GM12878 (cell line): ENCODE data around the gene CCDC71L. TPM values are rescaled to one million over a fixed set of nuclear protein-coding genes. Genes with fewer than 3 reads are reported as not detected.

ENCODE experiments used
- ATAC-seq: fragments of 200-7000 bp; cut with Tn5 transposase; 3 replicates; pipeline ENCODE4 v1.9.1; 2020; ENCODE audit warnings: mild to moderate bottlenecking, moderate library complexity
- BruUV-seq: library from RNA; stranded (reverse); fragments of 400-500 nt; replicated peaks from 2 replicates; lab custom pipeline; 2021; lab: Mats Ljungman, UMichigan
- CTCF ChIA-PET: fragments of 300-600 bp; sonication (Branson Sonifier 250); formaldehyde crosslinking; extraction: SDS; loops from one replicate; lab custom pipeline; 2021; ENCODE audit warnings: inconsistent platforms; lab: Yijun Ruan, JAX
- POLR2A ChIA-PET: fragments of 350-600 bp; formaldehyde crosslinking; extraction: SDS; loops from one replicate; lab custom pipeline; 2021; ENCODE audit warnings: inconsistent platforms; lab: Charles Lee
- RAD21 ChIA-PET: fragments of 300-600 bp; sonication (Branson Sonifier 250); formaldehyde crosslinking; loops from one replicate; lab custom pipeline; 2023; ENCODE audit warnings: antibody characterized with exemption; ENCODE audit not compliant: unreplicated experiment; lab: Charles Lee
- SMC1A ChIA-PET: fragments of 300-600 bp; sonication (Branson Sonifier 250); formaldehyde crosslinking; loops from one replicate; lab custom pipeline; 2023; ENCODE audit not compliant: unreplicated experiment, uncharacterized antibody; lab: Charles Lee
- DNase-seq: peaks from one replicate; pipeline ENCODE4 v3.0.0-alpha.2; 2011; ENCODE audit warnings: low read depth, low spot score
- FAIRE-seq: peaks from 3 replicates; lab custom pipeline; 2011; peaks lifted over from hg19 to GRCh38; lab: Jason Lieb, UNC
- H2AFZ ChIP-seq: 2 replicates; pipeline ENCODE4 v1.6.0; 2011; ENCODE audit warnings: low read depth, low read length, control low read depth; ENCODE audit not compliant: control insufficient read depth
- H3K27ac ChIP-seq: 2 replicates; pipeline ENCODE4 v1.5.1; 2011; ENCODE audit warnings: control low read depth; ENCODE audit not compliant: control insufficient read depth, insufficient read depth
- H3K27me3 ChIP-seq, 2 experiments: replicated peaks in 1 of 2; 2 replicates each; pipeline versions ENCODE4 v1.6.0 to v1.6.1; 2011; ENCODE audit warnings: low read length in 1 of 2; ENCODE audit not compliant: control insufficient read depth in 2 of 2, insufficient read depth in 2 of 2
- H3K36me3 ChIP-seq, 2 experiments: 2 replicates each; pipeline ENCODE4 v1.5.1; 2011; ENCODE audit warnings: low read length in 1 of 2; ENCODE audit not compliant: control insufficient read depth in 2 of 2, insufficient read depth in 2 of 2
- H3K4me1 ChIP-seq: 2 replicates; pipeline ENCODE4 v1.6.1; 2011; ENCODE audit warnings: mild to moderate bottlenecking, low read length, moderate library complexity, mixed read lengths; ENCODE audit not compliant: control insufficient read depth, insufficient read depth
- H3K4me2 ChIP-seq: 2 replicates; pipeline ENCODE4 v1.6.0; 2011; ENCODE audit warnings: control low read depth; ENCODE audit not compliant: control insufficient read depth, insufficient read depth
- H3K4me3 ChIP-seq: fragments of 200-600 bp; sonication (generic); 2 replicates; pipeline ENCODE4 v1.5.1; 2016
- H3K79me2 ChIP-seq: 2 replicates; pipeline ENCODE4 v1.6.0; 2011; ENCODE audit warnings: low read length; ENCODE audit not compliant: control insufficient read depth, insufficient read depth
- H3K9ac ChIP-seq: 2 replicates; pipeline ENCODE4 v1.8.0; 2011; ENCODE audit warnings: low read length, control low read depth, mixed read lengths; ENCODE audit not compliant: control insufficient read depth, insufficient read depth
- H3K9me3 ChIP-seq: replicated peaks from 3 replicates; pipeline ENCODE4 v1.5.1; 2011; ENCODE audit warnings: mild to moderate bottlenecking, low read length; ENCODE audit not compliant: control insufficient read depth, insufficient read depth
- H4K20me1 ChIP-seq: 2 replicates; pipeline ENCODE4 v1.6.0; 2011; ENCODE audit not compliant: control insufficient read depth, insufficient read depth
- CEBPB ChIP-seq, 2 experiments: fragments of 150-350 bp in 1 of 2; IDR thresholded peaks; 2 replicates each; pipeline ENCODE4 v1.6.1; 2012 to 2014; ENCODE audit warnings: low read depth in 2 of 2, low read length in 2 of 2, borderline replicate concordance in 1 of 2, inconsistent platforms in 1 of 2
- DPF2 ChIP-seq: fragments of 450-650 bp; IDR thresholded peaks from 2 replicates; pipeline ENCODE4 v1.6.1; 2017; ENCODE audit warnings: mild to moderate bottlenecking
- EED ChIP-seq: sonication (generic); IDR thresholded peaks from 2 replicates; pipeline ENCODE4 v1.6.1; 2016; ENCODE audit warnings: antibody characterized with exemption, low read depth
- NR2C1 ChIP-seq: fragments of 450-650 bp; IDR thresholded peaks from 2 replicates; pipeline ENCODE4 v1.6.1; 2017; ENCODE audit warnings: antibody characterized with exemption, mild to moderate bottlenecking, moderate library complexity
- RAD51 ChIP-seq: fragments of 450-650 bp; IDR thresholded peaks from 2 replicates; pipeline ENCODE4 v1.6.1; 2016; ENCODE audit warnings: moderate library complexity, mild to moderate bottlenecking, inconsistent platforms
- SREBF2 ChIP-seq: IDR thresholded peaks from 2 replicates; pipeline ENCODE4 v1.6.1; 2012; ENCODE audit warnings: mild to moderate bottlenecking, low read length
- ZNF24 ChIP-seq: fragments of 450-650 bp; IDR thresholded peaks from 2 replicates; pipeline ENCODE4 v1.6.1; 2017; ENCODE audit warnings: antibody characterized with exemption, mild to moderate bottlenecking
- WGBS: methylation state at CpG from one replicate; pipeline ENCODE4 v1.1.6; 2016; ENCODE audit warnings: low lambda C conversion rate; ENCODE audit not compliant: insufficient replicate concordance, insufficient coverage; ENCODE audit errors: missing lambda C conversion rate; 5-methylcytosine and 5-hydroxymethylcytosine counted together
- in situ Hi-C: fragments of 300-500 bp; cut with MboI; formaldehyde crosslinking; loops from 9 replicates; pipeline ENCODE4 v1.14.3; 2018; ENCODE audit warnings: mixed read lengths
- intact Hi-C: fragments of 100-400 bp; cut with micrococcal nuclease; formaldehyde crosslinking; loops from one replicate; pipeline ENCODE4 v1.14.2; 2022; ENCODE audit not compliant: unreplicated experiment
- polyA plus RNA-seq, 11 experiments: library from polyadenylated mRNA; depleted of rRNA in 4 of 11; unstranded in 6 of 11; stranded (reverse) in 5 of 11; fragments of >200 nt; fragmentation: Nextera tagmentation in 4 of 11; fragmentation: Illumina TruSeq in 1 of 11; extraction: Ambion mirVana in 4 of 11; extraction: Trizol in 1 of 11; gene quantifications; 1 replicate in 1 of 11; 2 replicates in 10 of 11; pipeline versions ENCODE4 v1.2.1 to v1.2.3, GENCODE V29; 2011 to 2016; ENCODE audit warnings: inconsistent platforms in 2 of 11, missing spikeins in 2 of 11, low read depth in 1 of 11
- total RNA-seq, 4 experiments: library from RNA; depleted of rRNA in 3 of 4; stranded (reverse); fragments of >200 nt in 3 of 4; fragmentation: Illumina TruSeq in 1 of 4; extraction: Trizol in 1 of 4; gene quantifications; 2 replicates each; pipeline versions ENCODE4 v1.2.1 to v1.2.3, GENCODE V29; 2013 to 2021

CCDC71L gene
- total and polyA plus RNA-seq, 10 of the 15 experiments (the other 5 are each of a cell fraction or from before 2014, with no cell fraction given), result 1.1 to 20.7 (median 3.8) TPM

DNA sequence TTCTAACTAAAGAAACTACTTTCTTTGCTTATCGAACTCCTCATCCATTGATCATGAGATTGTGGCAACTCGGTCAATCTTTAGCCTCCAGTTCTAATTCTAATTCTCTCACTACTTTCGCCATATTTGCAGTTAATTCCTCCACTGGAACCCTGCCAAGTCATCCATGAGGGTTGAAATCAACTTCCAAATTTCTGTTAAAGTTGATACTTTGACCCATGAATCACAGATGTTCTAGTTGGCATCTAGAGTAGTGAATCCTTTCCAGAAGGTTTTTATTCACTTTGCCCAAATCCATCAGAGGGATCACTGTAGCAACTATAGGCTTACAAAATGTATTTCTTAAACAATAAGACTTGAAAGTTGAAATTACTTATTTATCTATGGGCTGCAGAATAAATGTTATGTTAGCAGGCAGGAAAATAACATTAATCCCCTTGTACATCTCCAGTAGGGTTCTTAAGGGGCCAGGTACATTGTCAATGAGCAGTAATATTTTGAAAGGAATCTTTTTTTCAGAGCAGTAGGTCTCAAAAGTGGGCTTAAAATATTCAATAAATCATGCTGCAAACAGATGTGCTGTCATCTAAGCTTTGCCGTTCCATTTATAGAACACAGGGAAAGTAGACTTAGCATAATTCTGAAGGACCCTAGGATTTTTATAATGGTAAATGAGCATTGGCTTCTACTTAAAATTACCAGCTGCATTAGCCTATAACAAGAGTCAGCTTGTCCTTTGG, 39.4 kb downstream of the CCDC71L start (continued):
- TF ChIP-seq RAD51, result no peak

DNA sequence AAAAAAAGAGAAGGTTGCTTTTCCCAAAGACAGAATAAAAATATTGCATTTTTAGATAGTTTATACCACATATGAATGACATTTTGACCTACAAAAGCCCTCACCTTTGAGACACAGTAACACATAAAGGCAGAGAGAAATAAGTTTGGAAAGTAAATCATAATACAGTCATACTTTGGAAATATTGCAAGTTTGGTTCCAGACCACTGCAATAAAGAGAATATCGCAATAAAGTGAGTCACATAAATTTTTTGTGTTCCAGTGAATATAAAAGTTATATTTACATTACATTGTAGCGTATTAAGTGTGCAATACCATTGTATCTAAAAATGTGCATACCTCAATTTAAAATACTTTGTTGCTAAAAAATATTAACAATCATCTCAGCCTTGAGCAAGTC, 40.3 kb downstream of the CCDC71L start:
- ChIA-PET CTCF (no interaction called here), RAD21 (no interaction called here), SMC1A (interaction anchor here (1.3 kb wide), 1 partner anchor 8 kb away, joined by 3 read pairs; no protein-coding TSS in a partner anchor), POLR2A (no interaction called here)
- no peaks in the 10 kb centered on the region for H4K20me1 ChIP-seq
- no peak overlapping the region for H3K27ac ChIP-seq
- intact Hi-C loops (no loop called here), in situ Hi-C loops (no loop called here)
- BruUV-seq, result no TSS peak
- peaks cover 2% of the 10 kb centered on the region; the same call in 2 of the 3 replicates for H3K9me3 ChIP-seq
- H3K79me2 ChIP-seq, result no peaks in the 10 kb centered on the region
- no peaks in the 10 kb centered on the region for H3K27me3 ChIP-seq
- 27% methylated on average over 2 of the region's 2 CpGs for WGBS
- H2AFZ ChIP-seq, result no peak overlapping the region
- DNase-seq (no peak), ATAC-seq (no peak), FAIRE-seq (no peak)
- no peaks in the 10 kb centered on the region for H3K4me1 ChIP-seq
- H3K9ac ChIP-seq, result no peak overlapping the region
- no peak overlapping the region for H3K4me3 ChIP-seq
- H3K4me2 ChIP-seq, result no peak overlapping the region
- H3K36me3 ChIP-seq, result no peaks in the 10 kb centered on the region
- TF ChIP-seq EED (no peak), CEBPB (IDR thresholded peaks at IDR 0.05; ENCODE audit: borderline replicate concordance in 1 of 2, low read depth in 2 of 2, low read length in 2 of 2) (no peak), ZNF24 (no peak), SREBF2 (no peak), DPF2 (no peak), NR2C1 (no peak)
